HepG2 (cell line): ENCODE results near the gene LRRC45. TPM values are rescaled to one million over a fixed set of nuclear protein-coding genes. Genes with fewer than 3 reads are reported as not detected.
A peak's percentile ranks its signal among the peaks of the same experiment; 100 is the strongest.

Experiments
- HHEX ChIP-seq: IDR thresholded peaks from 2 replicates; pipeline ENCODE4 v1.6.1; 2016; ENCODE audit warnings: control low read depth
- MAFF ChIP-seq: IDR thresholded peaks from 2 replicates; pipeline ENCODE4 v1.6.1; 2011; ENCODE audit warnings: low read depth, low read length, improper control_type of control experiment
- PHF21A ChIP-seq: sonication (generic); formaldehyde crosslinking; IDR thresholded peaks from 2 replicates; pipeline ENCODE4 v1.5.0; 2020; ENCODE audit warnings: mild to moderate bottlenecking, missing genetic modification reagents
- POGZ ChIP-seq: sonication (generic); formaldehyde crosslinking; IDR thresholded peaks from 2 replicates; pipeline ENCODE4 v1.4.0; 2020; ENCODE audit warnings: mild to moderate bottlenecking, missing genetic modification reagents
- RBFOX2 ChIP-seq: fragments of 200-400 bp; formaldehyde crosslinking; IDR thresholded peaks from 2 replicates; pipeline ENCODE4 v1.6.1; 2017; ENCODE audit warnings: low read depth, mild to moderate bottlenecking, low read length
- RBM22 ChIP-seq: fragments of 200-400 bp; formaldehyde crosslinking; optimal IDR thresholded peaks from 2 replicates; pipeline ENCODE3; 2017; ENCODE audit warnings: mild to moderate bottlenecking, low read length, moderate library complexity
- SKI ChIP-seq: fragments of 450-650 bp; IDR thresholded peaks from one replicate; pipeline ENCODE4 v1.6.1; 2018; ENCODE audit warnings: mild to moderate bottlenecking; ENCODE audit not compliant: partially characterized antibody
- SMARCC2 ChIP-seq: fragments of 450-650 bp; IDR thresholded peaks from 2 replicates; pipeline ENCODE4 v1.6.1; 2017; ENCODE audit warnings: antibody characterized with exemption, mild to moderate bottlenecking
- ZBTB42 ChIP-seq: sonication (generic); formaldehyde crosslinking; IDR thresholded peaks from 2 replicates; pipeline ENCODE4 v1.5.0; 2020; ENCODE audit warnings: mild to moderate bottlenecking, missing genetic modification reagents
- ZNF143 ChIP-seq: sonication (generic); formaldehyde crosslinking; IDR thresholded peaks from 2 replicates; pipeline ENCODE4 v1.4.0; 2020; ENCODE audit warnings: missing genetic modification reagents
- ZNF24 ChIP-seq: fragments of 450-650 bp; IDR thresholded peaks from 2 replicates; pipeline ENCODE4 v1.6.1; 2017; ENCODE audit warnings: antibody characterized with exemption, mild to moderate bottlenecking
- ZNF558 ChIP-seq: sonication (generic); formaldehyde crosslinking; IDR thresholded peaks from 2 replicates; pipeline ENCODE4 v1.9.0; 2022; ENCODE audit warnings: mild to moderate bottlenecking, missing genetic modification reagents, borderline replicate concordance
- polyA plus RNA-seq, 8 experiments: library from polyadenylated mRNA; depleted of rRNA in 3 of 8; stranded (reverse) in 7 of 8; unstranded in 1 of 8; fragments of >200 nt; fragmentation: Illumina TruSeq in 4 of 8; extraction: Trizol in 4 of 8; gene quantifications; 2 replicates each; pipeline versions ENCODE4 v1.2.1 to v1.2.3, GENCODE V29; 2011 to 2016; ENCODE audit warnings: low read depth in 4 of 8, missing spikeins in 1 of 8, mixed read lengths in 1 of 8; ENCODE audit not compliant: insufficient read depth in 1 of 8
- total RNA-seq, 5 experiments: library from RNA; depleted of rRNA; stranded (reverse); fragments of >200 nt; fragmentation: Illumina TruSeq; extraction: Trizol; gene quantifications; 2 replicates each; pipeline ENCODE4 v1.2.3, GENCODE V29; 2016; ENCODE audit warnings: low read depth in 1 of 5
- TF ChIP-seq, protein P1 (sequence below), 2 experiments: sonication (generic) in 1 of 2; formaldehyde crosslinking in 1 of 2; IDR thresholded peaks; 2 replicates each; pipeline versions ENCODE4 v1.5.1 to v1.6.1; 2011 to 2020; ENCODE audit warnings: borderline replicate concordance in 1 of 2, low read depth in 1 of 2, low read length in 1 of 2, mild to moderate bottlenecking in 1 of 2, missing genetic modification reagents in 1 of 2, moderate library complexity in 1 of 2
- TF ChIP-seq, protein P2 (sequence below): sonication (generic); formaldehyde crosslinking; IDR thresholded peaks from 2 replicates; pipeline ENCODE4 v1.5.1; 2020; ENCODE audit warnings: mild to moderate bottlenecking, missing genetic modification reagents, moderate library complexity
- TF ChIP-seq, protein P3 (sequence below): fragments of 450-650 bp; IDR thresholded peaks from 2 replicates; pipeline ENCODE4 v1.6.1; 2017
- TF ChIP-seq, protein P4 (sequence below): sonication (generic); formaldehyde crosslinking; IDR thresholded peaks from 2 replicates; pipeline ENCODE4 v1.4.0; 2020; ENCODE audit warnings: missing genetic modification reagents
- TF ChIP-seq, protein P5 (sequence below): sonication (generic); formaldehyde crosslinking; IDR thresholded peaks from 2 replicates; pipeline ENCODE4 v1.8.0; 2022; ENCODE audit warnings: missing genetic modification reagents, low read depth, mild to moderate bottlenecking, borderline replicate concordance

Gene LRRC45
- total and polyA plus RNA-seq, 2 of the 13 experiments (the other 11 are each of a cell fraction or from before 2014, with no cell fraction given), result 11.6 to 48.1 TPM

DNA sequence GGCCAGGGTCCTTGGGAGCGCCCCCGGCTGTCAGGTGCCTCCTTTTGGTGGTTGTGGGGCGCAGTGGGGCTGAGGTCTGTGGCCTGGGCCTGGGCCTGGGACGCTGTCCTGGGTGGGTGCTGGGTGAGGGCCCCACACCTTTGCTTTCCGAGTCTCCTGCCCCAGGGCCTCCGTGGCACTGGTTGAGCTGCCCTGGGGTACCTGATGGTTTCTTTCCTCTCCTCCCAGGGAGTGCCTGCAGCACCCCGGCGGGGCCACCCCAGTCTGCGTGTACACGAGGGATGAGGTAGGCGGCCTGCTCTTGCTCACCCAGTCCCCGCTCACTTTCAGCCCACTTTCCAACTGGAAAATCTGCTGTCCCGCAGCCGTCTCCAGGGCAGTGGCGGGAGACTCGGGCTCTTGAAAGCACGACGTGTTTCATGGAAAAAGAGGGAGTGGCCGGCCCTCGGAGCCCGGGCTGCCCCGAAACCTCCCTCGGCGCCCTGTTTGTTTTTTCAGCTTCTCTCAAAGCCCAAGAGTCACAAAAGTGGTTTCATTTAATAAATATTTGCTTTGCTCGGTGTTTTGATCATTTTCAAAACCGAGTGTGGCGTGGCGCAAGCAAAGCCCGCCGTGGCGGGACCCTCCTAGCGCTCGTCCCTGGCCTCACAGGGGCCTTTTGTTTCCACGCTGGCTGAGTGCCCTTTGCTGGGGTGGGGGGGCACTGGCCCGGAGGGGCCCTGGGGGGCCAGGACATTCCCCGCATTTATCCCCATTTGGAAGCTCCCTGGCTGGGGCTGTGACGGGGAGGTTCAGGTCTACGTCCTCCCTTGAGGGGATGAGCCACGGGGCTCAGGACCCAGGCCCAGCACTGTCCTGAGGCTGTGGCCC, 28.3 kb upstream of the LRRC45 start (continued):
- TF ChIP-seq, protein P1, sequence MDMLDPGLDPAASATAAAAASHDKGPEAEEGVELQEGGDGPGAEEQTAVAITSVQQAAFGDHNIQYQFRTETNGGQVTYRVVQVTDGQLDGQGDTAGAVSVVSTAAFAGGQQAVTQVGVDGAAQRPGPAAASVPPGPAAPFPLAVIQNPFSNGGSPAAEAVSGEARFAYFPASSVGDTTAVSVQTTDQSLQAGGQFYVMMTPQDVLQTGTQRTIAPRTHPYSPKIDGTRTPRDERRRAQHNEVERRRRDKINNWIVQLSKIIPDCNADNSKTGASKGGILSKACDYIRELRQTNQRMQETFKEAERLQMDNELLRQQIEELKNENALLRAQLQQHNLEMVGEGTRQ (IDR thresholded peaks at IDR 0.05; ENCODE audit: low read depth, low read length), result no peak
- TF ChIP-seq, protein P1 (CRISPR knock-in tag; IDR thresholded peaks at IDR 0.05; ENCODE audit: borderline replicate concordance), result no peak
- TF ChIP-seq ZNF143 (CRISPR knock-in tag) (no peak; the same call in 1 of the 2 replicates), MAFF (no peak), ZNF24 (no peak), PHF21A (CRISPR knock-in tag) (peak; percentile 94), ZNF558 (CRISPR knock-in tag) (peak; percentile 94; the same call in 1 of the 2 replicates), ZBTB42 (CRISPR knock-in tag) (peak; percentile 35), HHEX (CRISPR knock-in tag) (no peak), SMARCC2 (no peak), RBM22 (peak; percentile 46), SKI (peak; percentile 74), POGZ (CRISPR knock-in tag) (no peak), RBFOX2 (peak; percentile 99)
- TF ChIP-seq, protein P2, sequence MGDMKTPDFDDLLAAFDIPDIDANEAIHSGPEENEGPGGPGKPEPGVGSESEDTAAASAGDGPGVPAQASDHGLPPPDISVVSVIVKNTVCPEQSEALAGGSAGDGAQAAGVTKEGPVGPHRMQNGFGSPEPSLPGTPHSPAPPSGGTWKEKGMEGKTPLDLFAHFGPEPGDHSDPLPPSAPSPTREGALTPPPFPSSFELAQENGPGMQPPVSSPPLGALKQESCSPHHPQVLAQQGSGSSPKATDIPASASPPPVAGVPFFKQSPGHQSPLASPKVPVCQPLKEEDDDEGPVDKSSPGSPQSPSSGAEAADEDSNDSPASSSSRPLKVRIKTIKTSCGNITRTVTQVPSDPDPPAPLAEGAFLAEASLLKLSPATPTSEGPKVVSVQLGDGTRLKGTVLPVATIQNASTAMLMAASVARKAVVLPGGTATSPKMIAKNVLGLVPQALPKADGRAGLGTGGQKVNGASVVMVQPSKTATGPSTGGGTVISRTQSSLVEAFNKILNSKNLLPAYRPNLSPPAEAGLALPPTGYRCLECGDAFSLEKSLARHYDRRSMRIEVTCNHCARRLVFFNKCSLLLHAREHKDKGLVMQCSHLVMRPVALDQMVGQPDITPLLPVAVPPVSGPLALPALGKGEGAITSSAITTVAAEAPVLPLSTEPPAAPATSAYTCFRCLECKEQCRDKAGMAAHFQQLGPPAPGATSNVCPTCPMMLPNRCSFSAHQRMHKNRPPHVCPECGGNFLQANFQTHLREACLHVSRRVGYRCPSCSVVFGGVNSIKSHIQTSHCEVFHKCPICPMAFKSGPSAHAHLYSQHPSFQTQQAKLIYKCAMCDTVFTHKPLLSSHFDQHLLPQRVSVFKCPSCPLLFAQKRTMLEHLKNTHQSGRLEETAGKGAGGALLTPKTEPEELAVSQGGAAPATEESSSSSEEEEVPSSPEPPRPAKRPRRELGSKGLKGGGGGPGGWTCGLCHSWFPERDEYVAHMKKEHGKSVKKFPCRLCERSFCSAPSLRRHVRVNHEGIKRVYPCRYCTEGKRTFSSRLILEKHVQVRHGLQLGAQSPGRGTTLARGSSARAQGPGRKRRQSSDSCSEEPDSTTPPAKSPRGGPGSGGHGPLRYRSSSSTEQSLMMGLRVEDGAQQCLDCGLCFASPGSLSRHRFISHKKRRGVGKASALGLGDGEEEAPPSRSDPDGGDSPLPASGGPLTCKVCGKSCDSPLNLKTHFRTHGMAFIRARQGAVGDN (CRISPR knock-in tag), result no peak
- TF ChIP-seq, protein P3, sequence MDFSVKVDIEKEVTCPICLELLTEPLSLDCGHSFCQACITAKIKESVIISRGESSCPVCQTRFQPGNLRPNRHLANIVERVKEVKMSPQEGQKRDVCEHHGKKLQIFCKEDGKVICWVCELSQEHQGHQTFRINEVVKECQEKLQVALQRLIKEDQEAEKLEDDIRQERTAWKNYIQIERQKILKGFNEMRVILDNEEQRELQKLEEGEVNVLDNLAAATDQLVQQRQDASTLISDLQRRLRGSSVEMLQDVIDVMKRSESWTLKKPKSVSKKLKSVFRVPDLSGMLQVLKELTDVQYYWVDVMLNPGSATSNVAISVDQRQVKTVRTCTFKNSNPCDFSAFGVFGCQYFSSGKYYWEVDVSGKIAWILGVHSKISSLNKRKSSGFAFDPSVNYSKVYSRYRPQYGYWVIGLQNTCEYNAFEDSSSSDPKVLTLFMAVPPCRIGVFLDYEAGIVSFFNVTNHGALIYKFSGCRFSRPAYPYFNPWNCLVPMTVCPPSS, result no peak
- TF ChIP-seq, protein P4, sequence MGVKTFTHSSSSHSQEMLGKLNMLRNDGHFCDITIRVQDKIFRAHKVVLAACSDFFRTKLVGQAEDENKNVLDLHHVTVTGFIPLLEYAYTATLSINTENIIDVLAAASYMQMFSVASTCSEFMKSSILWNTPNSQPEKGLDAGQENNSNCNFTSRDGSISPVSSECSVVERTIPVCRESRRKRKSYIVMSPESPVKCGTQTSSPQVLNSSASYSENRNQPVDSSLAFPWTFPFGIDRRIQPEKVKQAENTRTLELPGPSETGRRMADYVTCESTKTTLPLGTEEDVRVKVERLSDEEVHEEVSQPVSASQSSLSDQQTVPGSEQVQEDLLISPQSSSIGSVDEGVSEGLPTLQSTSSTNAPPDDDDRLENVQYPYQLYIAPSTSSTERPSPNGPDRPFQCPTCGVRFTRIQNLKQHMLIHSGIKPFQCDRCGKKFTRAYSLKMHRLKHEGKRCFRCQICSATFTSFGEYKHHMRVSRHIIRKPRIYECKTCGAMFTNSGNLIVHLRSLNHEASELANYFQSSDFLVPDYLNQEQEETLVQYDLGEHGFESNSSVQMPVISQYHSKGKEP, result no peak
- TF ChIP-seq, protein P5, sequence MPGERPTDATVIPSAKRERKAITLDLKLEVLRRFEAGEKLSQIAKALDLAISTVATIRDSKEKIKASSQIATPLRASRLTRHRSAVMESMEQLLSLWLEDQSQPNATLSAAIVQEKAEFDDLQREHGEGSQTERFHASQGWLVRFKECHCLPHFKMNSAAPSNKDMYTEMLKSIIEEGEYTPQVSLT (CRISPR knock-in tag), result no peak; the same call in 1 of the 2 replicates
